ENCODE data around the gene IFIT1B. TPM values are rescaled to one million over a fixed set of nuclear protein-coding genes. Genes with fewer than 3 reads are reported as not detected.

IFIT1B gene
- total RNA-seq, 2 donors from 2014 or later, result not detected

- Histone ChIP-seq H3K36me3 (no peaks in the 10 kb centered on the region), H3K4me1 (ENCODE audit: control insufficient read depth in 1 of 2, low read depth in 2 of 2) (peaks cover 7 to 21% of the 10 kb centered on the region in 2 donors), H3K9me3 (no peaks in the 10 kb centered on the region), H3K4me3 (peak overlapping the region; percentile 39), H3K27ac (peak overlapping the region; percentile 79 to 92), H3K27me3 (replicated peaks; ENCODE audit: insufficient read depth) (no peaks in the 10 kb centered on the region)
- peak; percentile 73 for DNase-seq (ENCODE audit: low spot score)
- TF ChIP-seq CTCF (IDR thresholded peaks at IDR 0.05), result no peak
- peak; percentile 97 for ATAC-seq (ENCODE audit: insufficient number of reproducible peaks, low FRiP score, low read depth)
Measured at GRCh38 chr10:89373916-89374711, 3.7 kb upstream of the IFIT1B start.

GRCh38 chr10:89374713-89375141 is 3.1 kb upstream of the IFIT1B start:
- Histone ChIP-seq H3K4me1 (ENCODE audit: control insufficient read depth in 1 of 2, low read depth in 2 of 2) (peaks cover 7 to 18% of the 10 kb centered on the region in 2 donors), H3K27ac (peak overlapping the region; percentile 79 to 92), H3K4me3 (peak overlapping the region; percentile 39), H3K9me3 (no peaks in the 10 kb centered on the region), H3K27me3 (replicated peaks; ENCODE audit: insufficient read depth) (no peaks in the 10 kb centered on the region), H3K36me3 (no peaks in the 10 kb centered on the region)
- TF ChIP-seq CTCF (IDR thresholded peaks at IDR 0.05), result no peak
- DNase-seq (ENCODE audit: low spot score), result no peak
- peak; percentile 17 for ATAC-seq (ENCODE audit: insufficient number of reproducible peaks, low FRiP score, low read depth)

GRCh38 chr10:89379103-89379502 is 1.2 kb downstream of the IFIT1B start:
- no peak overlapping the region for H3K27ac ChIP-seq
- ATAC-seq (ENCODE audit: insufficient number of reproducible peaks, low FRiP score, low read depth) (no peak), DNase-seq (ENCODE audit: low spot score) (no peak)
- H3K27me3 ChIP-seq (replicated peaks; ENCODE audit: insufficient read depth), result no peaks in the 10 kb centered on the region
- no peaks in the 10 kb centered on the region for H3K9me3 ChIP-seq
- H3K4me1 ChIP-seq (ENCODE audit: control insufficient read depth in 1 of 2, low read depth in 2 of 2), result peaks cover 7 to 9% of the 10 kb centered on the region in 2 donors
- no peak overlapping the region for H3K4me3 ChIP-seq
- H3K36me3 ChIP-seq, result no peaks in the 10 kb centered on the region
- TF ChIP-seq CTCF (IDR thresholded peaks at IDR 0.05), result no peak

GRCh38 chr10:89382757-89383156 is 4.9 kb downstream of the IFIT1B start:
- no peak for DNase-seq (ENCODE audit: low spot score)

More at GRCh38 chr10:89382757-89383156, 4.9 kb downstream of the IFIT1B start:
- Histone ChIP-seq H3K36me3 (no peaks in the 10 kb centered on the region), H3K4me1 (ENCODE audit: control insufficient read depth in 1 of 2, low read depth in 2 of 2) (no peaks in the 10 kb centered on the region), H3K27me3 (replicated peaks; ENCODE audit: insufficient read depth) (no peaks in the 10 kb centered on the region), H3K4me3 (no peak overlapping the region), H3K9me3 (no peaks in the 10 kb centered on the region), H3K27ac (no peak overlapping the region)
- no peak for ATAC-seq (ENCODE audit: insufficient number of reproducible peaks, low FRiP score, low read depth)
- TF ChIP-seq CTCF (IDR thresholded peaks at IDR 0.05), result no peak

All from thoracic aorta (tissue), 2 donors.